ENCODE data around the gene HPX.
A peak's percentile ranks its signal among the peaks of the same experiment; 100 is the strongest.

HPX gene

GRCh38 chr11:6474413-6474792, 33.6 kb upstream of the HPX start:
- Histone ChIP-seq H3K36me3 (replicated peaks) (peaks cover 31% of the 10 kb centered on the region), H3K27me3 (replicated peaks) (no peaks in the 10 kb centered on the region), H3K4me3 (ENCODE audit: low read depth, low read length) (peak overlapping the region; percentile 57), H3K27ac (peak overlapping the region; percentile 75)
- no peak for TF ChIP-seq CTCF (IDR thresholded peaks at IDR 0.05; ENCODE audit: low read depth, low read length, missing control alignments)
- in situ Hi-C loops (cut with HindIII; ENCODE audit: low pct_ligation_motif_present, low sequenced_read_pairs): no loop called here
- no peak for DNase-seq

GRCh38 chr11:6473451-6474412, 32.9 kb upstream of the HPX start, which contains the start of gene TRIM3:
TRIM3 (minus strand) TSS chr11:6473941; CDS start chr11:6465695, 8,246 bp downstream.
- Histone ChIP-seq H3K27me3 (replicated peaks) (no peaks in the 10 kb centered on the region), H3K36me3 (replicated peaks) (peaks cover 25% of the 10 kb centered on the region), H3K4me3 (ENCODE audit: low read depth, low read length) (peak within 1 kb of the TSS; percentile 93), H3K27ac (peak within 1 kb of the TSS; percentile 75)
- DNase-seq: peak; percentile 85
- in situ Hi-C loops (cut with HindIII; ENCODE audit: low pct_ligation_motif_present, low sequenced_read_pairs): no loop called here
- peak; percentile 62 for TF ChIP-seq CTCF (IDR thresholded peaks at IDR 0.05; ENCODE audit: low read depth, low read length, missing control alignments)

GRCh38 chr11:6472934-6473333, 32.1 kb upstream of the HPX start:
- H3K27me3 ChIP-seq (replicated peaks): no peaks in the 10 kb centered on the region
- TF ChIP-seq CTCF (IDR thresholded peaks at IDR 0.05; ENCODE audit: low read depth, low read length, missing control alignments): no peak
- DNase-seq: no peak
- in situ Hi-C loops (cut with HindIII; ENCODE audit: low pct_ligation_motif_present, low sequenced_read_pairs): no loop called here
- H3K36me3 ChIP-seq (replicated peaks): peaks cover 17% of the 10 kb centered on the region
- peak overlapping the region; percentile 93 for H3K4me3 ChIP-seq (ENCODE audit: low read depth, low read length)
- no peak overlapping the region for H3K27ac ChIP-seq

- no peak for DNase-seq
- no peak for TF ChIP-seq CTCF (IDR thresholded peaks at IDR 0.05; ENCODE audit: low read depth, low read length, missing control alignments)
- in situ Hi-C loops (cut with HindIII; ENCODE audit: low pct_ligation_motif_present, low sequenced_read_pairs): no loop called here
- peaks cover 5% of the 10 kb centered on the region for H3K36me3 ChIP-seq (replicated peaks)
- H3K27me3 ChIP-seq (replicated peaks): no peaks in the 10 kb centered on the region
- H3K4me3 ChIP-seq (ENCODE audit: low read depth, low read length): no peak overlapping the region
- H3K27ac ChIP-seq: no peak overlapping the region
Observed at GRCh38 chr11:6469599-6469998, 28.8 kb upstream of the HPX start.

- TF ChIP-seq CTCF (IDR thresholded peaks at IDR 0.05; ENCODE audit: low read depth, low read length, missing control alignments): no peak
- H3K27me3 ChIP-seq (replicated peaks): no peaks in the 10 kb centered on the region
- no peak overlapping the region for H3K4me3 ChIP-seq (ENCODE audit: low read depth, low read length)
- H3K36me3 ChIP-seq (replicated peaks): peaks cover 8% of the 10 kb centered on the region
- H3K27ac ChIP-seq: no peak overlapping the region
- in situ Hi-C loops (cut with HindIII; ENCODE audit: low pct_ligation_motif_present, low sequenced_read_pairs): no loop called here
- peak; percentile 92 for DNase-seq
Observed at GRCh38 chr11:6468712-6469495, 28.1 kb upstream of the HPX start.

Measured in brain microvascular endothelial cell (primary cell).